Measurements from ENCODE around the gene MAP4K3. TPM values are rescaled to one million over a fixed set of nuclear protein-coding genes. Genes with fewer than 3 reads are reported as not detected.

Gene MAP4K3
- total and polyA plus RNA-seq, 9 of the 15 experiments (the other 6 are each of a cell fraction or from before 2014, with no cell fraction given): 3.1 to 30.0 (median 16.9) TPM

- no peaks in the 10 kb centered on the region for H3K9me1 ChIP-seq (ENCODE audit: control insufficient read depth, insufficient read depth, low read length)
- peaks cover 98% of the 10 kb centered on the region for H3K79me2 ChIP-seq (ENCODE audit: control insufficient read depth, insufficient read depth, low read length)
- H3K27ac ChIP-seq (ENCODE audit: extremely low read depth, low read depth, low read length): peak overlapping the region; percentile 55
- H3K27me3 ChIP-seq (ENCODE audit: control insufficient read depth in 2 of 2, insufficient read depth in 2 of 2, low read length in 2 of 2): no peaks in the 10 kb centered on the region
- CTCF ChIA-PET (ENCODE audit: low intra/inter-chr PET ratio): interaction anchor here (0.6 kb wide), 1 partner anchor 14 kb away, joined by 3 read pairs; no protein-coding TSS in a partner anchor
- FAIRE-seq: peak; percentile 63
- H3K4me1 ChIP-seq (replicated peaks in 1 of 2; ENCODE audit: control insufficient read depth in 2 of 2, insufficient read depth in 2 of 2, low read length in 2 of 2): peaks cover 0 to 41% of the 10 kb centered on the region in 2 experiments; a peak in 3 of 5 replicates
- 29% methylated on average over 10 of the region's 10 CpGs for WGBS (ENCODE audit: insufficient coverage, low coverage, missing lambda C conversion rate)
- 0 out of 2 replicates have a peak overlapping the region, but pooled peaks have one; percentile 7 for H2AFZ ChIP-seq (ENCODE audit: low read depth, low read length)
- no TSS peak for BruUV-seq (replicated peaks)
- in situ Hi-C loops (cut with MboI) (no loop called here), intact Hi-C loops (cut with micrococcal nuclease) (no loop called here)
- no peaks in the 10 kb centered on the region; the same call in 1 of the 2 replicates for H4K20me1 ChIP-seq (replicated peaks; ENCODE audit: control insufficient read depth, insufficient read depth, low read length)
- no peak overlapping the region for H3K4me3 ChIP-seq
- peak overlapping the region; percentile 17 for H3K4me2 ChIP-seq (ENCODE audit: insufficient read depth, low read length)
- ATAC-seq: peak; percentile 33
- peak in 1 of 4 experiments; percentile 38 for DNase-seq (ENCODE audit: extremely low read depth in 1 of 4, low spot score in 3 of 4)
- POLR2A ChIA-PET: interaction anchor here (1.4 to 2.4 kb wide), 3 partner anchors 11 to 12 kb away, joined by 3 to 10 read pairs (median 3); no protein-coding TSS in a partner anchor
- H3K9me3 ChIP-seq (replicated peaks; ENCODE audit: control insufficient read depth, insufficient read depth, low read depth, low read length): no peaks in the 10 kb centered on the region
- H3K9ac ChIP-seq (ENCODE audit: insufficient read depth in 1 of 2, low read depth in 2 of 2, low read length in 2 of 2): peak overlapping the region in 1 of 2 experiments; percentile 39; a peak in 2 of 4 replicates
- H3K36me3 ChIP-seq (ENCODE audit: control insufficient read depth, insufficient read depth, low read length): peaks cover 4% of the 10 kb centered on the region
- 0 out of 2 replicates have a peak, but pooled peaks have one; percentile 42 for TF ChIP-seq ZNF384 (IDR thresholded peaks at IDR 0.05; ENCODE audit: low read depth, low read length)
- TF ChIP-seq CREB1 (IDR thresholded peaks at IDR 0.05): no peak
- peak; percentile 19; the same call in 1 of the 2 replicates for TF ChIP-seq CREB1 (CRISPR knock-in tag; IDR thresholded peaks at IDR 0.05)
- no peak for TF ChIP-seq POU5F1 (IDR thresholded peaks at IDR 0.05; ENCODE audit: borderline replicate concordance, low read depth, low read length, partially characterized antibody)
- TF ChIP-seq, protein P1, sequence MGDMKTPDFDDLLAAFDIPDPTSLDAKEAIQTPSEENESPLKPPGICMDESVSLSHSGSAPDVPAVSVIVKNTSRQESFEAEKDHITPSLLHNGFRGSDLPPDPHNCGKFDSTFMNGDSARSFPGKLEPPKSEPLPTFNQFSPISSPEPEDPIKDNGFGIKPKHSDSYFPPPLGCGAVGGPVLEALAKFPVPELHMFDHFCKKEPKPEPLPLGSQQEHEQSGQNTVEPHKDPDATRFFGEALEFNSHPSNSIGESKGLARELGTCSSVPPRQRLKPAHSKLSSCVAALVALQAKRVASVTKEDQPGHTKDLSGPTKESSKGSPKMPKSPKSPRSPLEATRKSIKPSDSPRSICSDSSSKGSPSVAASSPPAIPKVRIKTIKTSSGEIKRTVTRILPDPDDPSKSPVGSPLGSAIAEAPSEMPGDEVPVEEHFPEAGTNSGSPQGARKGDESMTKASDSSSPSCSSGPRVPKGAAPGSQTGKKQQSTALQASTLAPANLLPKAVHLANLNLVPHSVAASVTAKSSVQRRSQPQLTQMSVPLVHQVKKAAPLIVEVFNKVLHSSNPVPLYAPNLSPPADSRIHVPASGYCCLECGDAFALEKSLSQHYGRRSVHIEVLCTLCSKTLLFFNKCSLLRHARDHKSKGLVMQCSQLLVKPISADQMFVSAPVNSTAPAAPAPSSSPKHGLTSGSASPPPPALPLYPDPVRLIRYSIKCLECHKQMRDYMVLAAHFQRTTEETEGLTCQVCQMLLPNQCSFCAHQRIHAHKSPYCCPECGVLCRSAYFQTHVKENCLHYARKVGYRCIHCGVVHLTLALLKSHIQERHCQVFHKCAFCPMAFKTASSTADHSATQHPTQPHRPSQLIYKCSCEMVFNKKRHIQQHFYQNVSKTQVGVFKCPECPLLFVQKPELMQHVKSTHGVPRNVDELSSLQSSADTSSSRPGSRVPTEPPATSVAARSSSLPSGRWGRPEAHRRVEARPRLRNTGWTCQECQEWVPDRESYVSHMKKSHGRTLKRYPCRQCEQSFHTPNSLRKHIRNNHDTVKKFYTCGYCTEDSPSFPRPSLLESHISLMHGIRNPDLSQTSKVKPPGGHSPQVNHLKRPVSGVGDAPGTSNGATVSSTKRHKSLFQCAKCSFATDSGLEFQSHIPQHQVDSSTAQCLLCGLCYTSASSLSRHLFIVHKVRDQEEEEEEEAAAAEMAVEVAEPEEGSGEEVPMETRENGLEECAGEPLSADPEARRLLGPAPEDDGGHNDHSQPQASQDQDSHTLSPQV (IDR thresholded peaks at IDR 0.05): 0 out of 2 replicates have a peak, but pooled peaks have one; percentile 36
- 0 out of 2 replicates have a peak, but pooled peaks have one; percentile 3 for TF ChIP-seq CREM (IDR thresholded peaks at IDR 0.05; ENCODE audit: low read depth)
- no peak for TF ChIP-seq PRPF4 (IDR thresholded peaks at IDR 0.05; ENCODE audit: insufficient read depth, low read depth, low read length, poor library complexity, severe bottlenecking)
- TF ChIP-seq, protein P2, sequence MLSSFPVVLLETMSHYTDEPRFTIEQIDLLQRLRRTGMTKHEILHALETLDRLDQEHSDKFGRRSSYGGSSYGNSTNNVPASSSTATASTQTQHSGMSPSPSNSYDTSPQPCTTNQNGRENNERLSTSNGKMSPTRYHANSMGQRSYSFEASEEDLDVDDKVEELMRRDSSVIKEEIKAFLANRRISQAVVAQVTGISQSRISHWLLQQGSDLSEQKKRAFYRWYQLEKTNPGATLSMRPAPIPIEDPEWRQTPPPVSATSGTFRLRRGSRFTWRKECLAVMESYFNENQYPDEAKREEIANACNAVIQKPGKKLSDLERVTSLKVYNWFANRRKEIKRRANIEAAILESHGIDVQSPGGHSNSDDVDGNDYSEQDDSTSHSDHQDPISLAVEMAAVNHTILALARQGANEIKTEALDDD (IDR thresholded peaks at IDR 0.05): peak; percentile 81; the same call in 1 of the 2 replicates
- no peak for TF ChIP-seq COPS2 (conservative IDR thresholded peaks at IDR 0.05)
- no peak for TF ChIP-seq ZHX1 (conservative IDR thresholded peaks at IDR 0.05; ENCODE audit: low read length)
- TF ChIP-seq FOSL1 (tag; conservative IDR thresholded peaks at IDR 0.05): peak; percentile 73
- no peak for TF ChIP-seq MYBL2 (IDR thresholded peaks at IDR 0.05; ENCODE audit: low read depth)
- no peak for TF ChIP-seq MYBL2 (CRISPR knock-in tag; IDR thresholded peaks at IDR 0.05; ENCODE audit: borderline replicate concordance)
Observed at GRCh38 chr2:39411181-39411944, 25.7 kb downstream of the MAP4K3 start.
